K562 (cell line): Measurements from ENCODE around the gene SDR42E2. TPM values are rescaled to one million over a fixed set of nuclear protein-coding genes. Genes with fewer than 3 reads are reported as not detected.

Experiments
- ATAC-seq: fragments of 200-7000 bp; cut with Tn5 transposase; 3 replicates; pipeline ENCODE4 v1.9.1; 2020; ENCODE audit warnings: moderate library complexity
- BruUV-seq: library from RNA; stranded (reverse); fragments of 400-500 nt; replicated peaks from 2 replicates; lab custom pipeline; 2021; lab: Mats Ljungman, UMichigan
- CTCF ChIA-PET: fragments of 300-600 bp; formaldehyde crosslinking; extraction: SDS; loops from one replicate; lab custom pipeline; 2021; ENCODE audit warnings: low intra/inter-chr PET ratio; lab: Yijun Ruan, JAX
- POLR2A ChIA-PET: fragments of 300-600, 350-650 bp; sonication (Branson Sonifier 250); formaldehyde crosslinking; extraction: SDS; loops from one replicate; lab custom pipeline; 2021; ENCODE audit warnings: antibody characterized with exemption, inconsistent platforms; lab: Yijun Ruan, JAX
- DNase-seq, 4 experiments: peaks; one replicate each; pipeline versions ENCODE4 v3.0.0 to v3.0.0-alpha.2; 2011 to 2018; ENCODE audit warnings: low spot score in 3 of 4, mixed read lengths in 3 of 4; ENCODE audit errors: extremely low read depth in 1 of 4
- FAIRE-seq: peaks from 2 replicates; lab custom pipeline; 2011; peaks lifted over from hg19 to GRCh38; lab: Jason Lieb, UNC
- H2AFZ ChIP-seq: 2 replicates; pipeline ENCODE4 v1.6.0; 2011; ENCODE audit warnings: low read depth, low read length, control low read depth, inconsistent platforms
- H3K27ac ChIP-seq: fragments of 200-600 bp; 3 replicates; pipeline ENCODE4 v1.8.0; 2011; ENCODE audit warnings: low read depth, mild to moderate bottlenecking, control low read depth, inconsistent platforms, low read length, moderate library complexity, mixed read lengths; ENCODE audit errors: extremely low read depth
- H3K27me3 ChIP-seq, 2 experiments: fragments of 300-600 bp in 1 of 2; 2 replicates in 1 of 2; 3 replicates in 1 of 2; pipeline versions ENCODE4 v1.6.0 to v1.8.0; 2011; ENCODE audit warnings: inconsistent platforms in 2 of 2, low read length in 2 of 2, mild to moderate bottlenecking in 1 of 2, mixed read lengths in 1 of 2, moderate library complexity in 1 of 2; ENCODE audit not compliant: control insufficient read depth in 2 of 2, insufficient read depth in 2 of 2
- H3K36me3 ChIP-seq: fragments of 300-600 bp; 3 replicates; pipeline ENCODE4 v1.8.0; 2011; ENCODE audit warnings: mild to moderate bottlenecking, low read length, inconsistent platforms; ENCODE audit not compliant: control insufficient read depth, insufficient read depth
- H3K4me1 ChIP-seq, 2 experiments: fragments of 200-600 bp in 1 of 2; replicated peaks in 1 of 2; 2 replicates in 1 of 2; 3 replicates in 1 of 2; pipeline versions ENCODE4 v1.5.1 to v1.8.0; 2011; ENCODE audit warnings: inconsistent platforms in 2 of 2, low read length in 2 of 2, mild to moderate bottlenecking in 1 of 2, mixed read lengths in 1 of 2, moderate library complexity in 1 of 2; ENCODE audit not compliant: control insufficient read depth in 2 of 2, insufficient read depth in 2 of 2
- H3K4me2 ChIP-seq: 2 replicates; pipeline ENCODE4 v1.6.1; 2011; ENCODE audit warnings: low read length, control low read depth, inconsistent platforms, mixed read lengths; ENCODE audit not compliant: insufficient read depth
- H3K4me3 ChIP-seq: fragments of 200-600 bp; sonication (generic), shearing (Covaris generic); 2 replicates; pipeline ENCODE4 v1.5.1; 2016; ENCODE audit warnings: control low read depth, inconsistent platforms
- H3K79me2 ChIP-seq: fragments of 200-600 bp; 3 replicates; pipeline ENCODE4 v1.8.0; 2011; ENCODE audit warnings: low read length, inconsistent platforms; ENCODE audit not compliant: control insufficient read depth, insufficient read depth
- H3K9ac ChIP-seq, 2 experiments: 2 replicates each; pipeline versions ENCODE4 v1.6.0 to v1.6.1; 2011; ENCODE audit warnings: low read depth in 2 of 2, low read length in 2 of 2, control low read depth in 1 of 2, inconsistent platforms in 1 of 2, mild to moderate bottlenecking in 1 of 2, mixed read lengths in 1 of 2; ENCODE audit not compliant: insufficient read depth in 1 of 2
- H3K9me1 ChIP-seq: one replicate; pipeline ENCODE4 v1.6.0; 2011; ENCODE audit warnings: inconsistent platforms, mild to moderate bottlenecking, low read length, moderate library complexity; ENCODE audit not compliant: control insufficient read depth, insufficient read depth
- H3K9me3 ChIP-seq: replicated peaks from 2 replicates; pipeline ENCODE4 v1.5.1; 2011; ENCODE audit warnings: low read depth, low read length, inconsistent platforms; ENCODE audit not compliant: control insufficient read depth, insufficient read depth
- H4K20me1 ChIP-seq: replicated peaks from 2 replicates; pipeline ENCODE4 v1.6.1; 2011; ENCODE audit warnings: low read length, inconsistent platforms, mixed read lengths; ENCODE audit not compliant: control insufficient read depth, insufficient read depth
- CHD2 ChIP-seq: IDR thresholded peaks from 2 replicates; pipeline ENCODE4 v1.6.1; 2011; ENCODE audit warnings: low read depth, low read length
- CREM ChIP-seq: IDR thresholded peaks from 2 replicates; pipeline ENCODE4 v1.6.1; 2014; ENCODE audit warnings: antibody characterized with exemption, low read depth
- ETS1 ChIP-seq: conservative IDR thresholded peaks from 2 replicates; pipeline ENCODE4 v1.6.1; 2011; ENCODE audit warnings: low read depth, mild to moderate bottlenecking, low read length; ENCODE audit not compliant: control insufficient read depth
- FOXM1 ChIP-seq, 2 experiments: fragments of 450-650 bp in 1 of 2; sonication (generic) in 1 of 2; formaldehyde crosslinking in 1 of 2; IDR thresholded peaks; 2 replicates each; pipeline versions ENCODE4 v1.6.1 to v1.9.0; 2017 to 2022; ENCODE audit warnings: low read depth in 2 of 2, mild to moderate bottlenecking in 2 of 2, missing genetic modification reagents in 1 of 2, moderate library complexity in 1 of 2
- GABPB1 ChIP-seq: sonication (generic); formaldehyde crosslinking; IDR thresholded peaks from 2 replicates; pipeline ENCODE4 v1.8.0; 2022; ENCODE audit warnings: mild to moderate bottlenecking, missing genetic modification reagents
- KLF16 ChIP-seq: IDR thresholded peaks from 2 replicates; pipeline ENCODE4 v1.6.1; 2016; ENCODE audit warnings: antibody characterized with exemption
- NRF1 ChIP-seq, 2 experiments: fragments of 450-650 bp; IDR thresholded peaks in 1 of 2; conservative IDR thresholded peaks in 1 of 2; 2 replicates each; pipeline ENCODE4 v1.6.1; 2014; ENCODE audit warnings: mild to moderate bottlenecking in 2 of 2
- PHF8 ChIP-seq: fragments of 200-600 bp; sonication (generic); IDR thresholded peaks from 2 replicates; pipeline ENCODE4 v1.6.1; 2012; ENCODE audit warnings: mixed run types, mild to moderate bottlenecking, inconsistent platforms, low read length, moderate library complexity, borderline replicate concordance
- POLR2A ChIP-seq: fragments of 450-650 bp; conservative IDR thresholded peaks from 2 replicates; pipeline ENCODE4 v1.6.1; 2016
- POLR3G ChIP-seq: IDR thresholded peaks from 2 replicates; pipeline ENCODE4 v1.6.1; 2011; ENCODE audit not compliant: insufficient read length, insufficient replicate concordance; ENCODE audit errors: extremely low read depth
- STAG1 ChIP-seq: sonication (generic); formaldehyde crosslinking; IDR thresholded peaks from 2 replicates; pipeline ENCODE4 v1.5.0; 2020; ENCODE audit warnings: missing genetic modification reagents, borderline replicate concordance
- TBP ChIP-seq: optimal IDR thresholded peaks from 2 replicates; pipeline ENCODE3; 2011; ENCODE audit warnings: low read depth, low read length, improper control_type of control experiment
- TCF7 ChIP-seq: sonication (generic); IDR thresholded peaks from 2 replicates; pipeline ENCODE4 v1.6.1; 2016; ENCODE audit warnings: antibody characterized with exemption, borderline replicate concordance
- TRIM24 ChIP-seq, 2 experiments: fragments of 450-650 bp; IDR thresholded peaks; 2 replicates each; pipeline ENCODE4 v1.6.1; 2016
- ZBTB17 ChIP-seq: fragments of 450-650 bp; formaldehyde crosslinking; IDR thresholded peaks from 2 replicates; pipeline ENCODE4 v1.4.0; 2020; ENCODE audit warnings: mild to moderate bottlenecking
- ZNF12 ChIP-seq: sonication (generic); formaldehyde crosslinking; IDR thresholded peaks from 2 replicates; pipeline ENCODE4 v1.4.0; 2020; ENCODE audit warnings: mild to moderate bottlenecking, missing genetic modification reagents
- ZNF41 ChIP-seq: fragments of 250-450 bp; sonication (Bioruptor Pico); conservative IDR thresholded peaks from 2 replicates; pipeline ENCODE4 v1.4.0; 2020; ENCODE audit warnings: mild to moderate bottlenecking
- ZNF507 ChIP-seq: conservative IDR thresholded peaks from 2 replicates; pipeline ENCODE4 v1.6.1; 2017; ENCODE audit warnings: missing genetic modification characterization, missing compliant biosample characterization
- ZNF511 ChIP-seq: sonication (generic); formaldehyde crosslinking; IDR thresholded peaks from 2 replicates; pipeline ENCODE4 v1.8.0; 2022; ENCODE audit warnings: mild to moderate bottlenecking, missing genetic modification reagents
- ZNF764 ChIP-seq: fragments of 250-450 bp; sonication (Bioruptor Pico); IDR thresholded peaks from 2 replicates; pipeline ENCODE4 v1.4.0; 2020; ENCODE audit warnings: low read depth, mild to moderate bottlenecking, moderate library complexity
- WGBS: fragments of 100-300 bp; shearing (Covaris generic); methylation state at CpG from one replicate; pipeline ENCODE4 v1.1.6; 2016; ENCODE audit warnings: low coverage, mixed read lengths; ENCODE audit not compliant: insufficient coverage; ENCODE audit errors: missing lambda C conversion rate; 5-methylcytosine and 5-hydroxymethylcytosine counted together
- in situ Hi-C: fragments of 300-500 bp; cut with MboI; formaldehyde crosslinking; loops from 4 replicates; pipeline ENCODE4 v1.15.0; 2018; ENCODE audit warnings: inconsistent platforms, mixed read lengths
- intact Hi-C: fragments of 100-400 bp; cut with micrococcal nuclease; formaldehyde crosslinking; loops from 2 replicates; pipeline ENCODE4 v1.14.2; 2022
- polyA plus RNA-seq, 8 experiments: library from polyadenylated mRNA; depleted of rRNA in 4 of 8; stranded (reverse) in 5 of 8; unstranded in 3 of 8; fragments of >200 nt; fragmentation: Nextera tagmentation in 2 of 8; fragmentation: Illumina TruSeq in 1 of 8; extraction: Ambion mirVana in 2 of 8; extraction: Trizol in 1 of 8; gene quantifications; 2 replicates each; pipeline versions ENCODE4 v1.2.1 to v1.2.3, GENCODE V29; 2011 to 2014; ENCODE audit warnings: inconsistent platforms in 1 of 8, missing spikeins in 1 of 8
- total RNA-seq, 7 experiments: library from RNA; depleted of rRNA in 6 of 7; stranded (reverse); fragments of >200 nt in 6 of 7; fragmentation: Illumina TruSeq in 2 of 7; extraction: Trizol in 2 of 7; gene quantifications; 2 replicates each; pipeline versions ENCODE4 v1.2.1 to v1.2.3, GENCODE V29; 2011 to 2021; ENCODE audit warnings: low replicate concordance in 1 of 7

Gene SDR42E2
- total and polyA plus RNA-seq, 9 of the 15 experiments (the other 6 are each of a cell fraction or from before 2014, with no cell fraction given), result 0.03 to 0.07 (median 0.04) TPM; not detected in 4

- FAIRE-seq (peak; percentile 58), DNase-seq (peak; percentile 69 to 91 (median 76)), ATAC-seq (peak; percentile 62)
- H4K20me1 ChIP-seq, result no peaks in the 10 kb centered on the region
- peak overlapping the region; percentile 96 for H2AFZ ChIP-seq
- H3K79me2 ChIP-seq, result no peaks in the 10 kb centered on the region; the same call in 2 of the 3 replicates
- H3K4me3 ChIP-seq, result peak overlapping the region; percentile 56
- no TSS peak for BruUV-seq
- peak overlapping the region; percentile 93 for H3K4me2 ChIP-seq
- H3K4me1 ChIP-seq, result peaks cover 20 to 22% of the 10 kb centered on the region in 2 experiments; a peak in 4 of 5 replicates
- H3K27ac ChIP-seq, result peak overlapping the region; percentile 54; the same call in 2 of the 3 replicates
- no peaks in the 10 kb centered on the region for H3K9me3 ChIP-seq
- no peaks in the 10 kb centered on the region for H3K27me3 ChIP-seq
- intact Hi-C loops, result loop anchor here (1.0 to 5.0 kb wide), 3 partner anchors 101 to 1039 kb away; partner anchors contain the start of genes CDR2, LDAF1 and POLR3E
- ChIA-PET POLR2A (interaction anchor here (0.6 to 1.4 kb wide), 3 partner anchors 56 to 101 kb away, joined by 3 to 7 read pairs (median 7); partner anchors contain the start of gene POLR3E), CTCF (interaction anchor here (3.1 kb wide), 1 partner anchor 101 kb away, joined by 49 read pairs; the partner anchor contains the start of gene POLR3E)
- in situ Hi-C loops, result no loop called here
- no peaks in the 10 kb centered on the region; the same call in 2 of the 3 replicates for H3K36me3 ChIP-seq
- 2% methylated on average over 38 of the region's 39 CpGs for WGBS
- H3K9me1 ChIP-seq, result no peaks in the 10 kb centered on the region
- peak overlapping the region; percentile 70 to 94 for H3K9ac ChIP-seq
- TF ChIP-seq ZNF12 (0 out of 2 replicates have a peak, but pooled peaks have one; percentile 25), POLR3G (peak; percentile 79), ZNF764 (CRISPR knock-in tag) (0 out of 2 replicates have a peak, but pooled peaks have one; percentile 71), STAG1 (CRISPR knock-in tag) (peak; percentile 59; the same call in 1 of the 2 replicates), TRIM24 (IDR thresholded peaks at IDR 0.05) (0 out of 4 replicates have a peak, but pooled peaks of 1 of the 2 experiments have one; percentile 17), ZBTB17 (CRISPR knock-in tag) (0 out of 2 replicates have a peak, but pooled peaks have one; percentile 6), GABPB1 (CRISPR knock-in tag) (peak; percentile 36; the same call in 1 of the 2 replicates), FOXM1 (IDR thresholded peaks at IDR 0.05; ENCODE audit: low read depth) (peak; percentile 17; the same call in 1 of the 2 replicates), FOXM1 (CRISPR knock-in tag; IDR thresholded peaks at IDR 0.05; ENCODE audit: low read depth) (no peak), NRF1 (conservative IDR thresholded peaks at IDR 0.05 in 1 of 2, IDR thresholded peaks at IDR 0.05 in 1 of 2) (peak; percentile 86 to 89), TCF7 (0 out of 2 replicates have a peak, but pooled peaks have one; percentile 48), TBP (peak; percentile 100), CREM (peak; percentile 59), PHF8 (peak; percentile 47; the same call in 1 of the 2 replicates), POLR2A (peak; percentile 61; the same call in 1 of the 2 replicates), CHD2 (peak; percentile 71; the same call in 1 of the 2 replicates), ETS1 (peak; percentile 97), ZNF511 (CRISPR knock-in tag) (peak; percentile 20; the same call in 1 of the 2 replicates), KLF16 (0 out of 2 replicates have a peak, but pooled peaks have one; percentile 14), ZNF41 (no peak), ZNF507 (tag) (no peak)
Measured at GRCh38 chr16:22195695-22196558, 33.6 kb downstream of the SDR42E2 start.
